NCI-H510A (cell line): ENCODE results near the gene TMEM150A.
"Not testable (repeated sequence)": the region's sequence is repeated elsewhere in the genome, so short reads cannot be mapped to it uniquely, and the experiment has no call there.

Source experiments
- DNase-seq: peaks from one replicate; lab custom pipeline; 2025; lab: John Stamatoyannopoulos, UW

TMEM150A gene

DNA sequence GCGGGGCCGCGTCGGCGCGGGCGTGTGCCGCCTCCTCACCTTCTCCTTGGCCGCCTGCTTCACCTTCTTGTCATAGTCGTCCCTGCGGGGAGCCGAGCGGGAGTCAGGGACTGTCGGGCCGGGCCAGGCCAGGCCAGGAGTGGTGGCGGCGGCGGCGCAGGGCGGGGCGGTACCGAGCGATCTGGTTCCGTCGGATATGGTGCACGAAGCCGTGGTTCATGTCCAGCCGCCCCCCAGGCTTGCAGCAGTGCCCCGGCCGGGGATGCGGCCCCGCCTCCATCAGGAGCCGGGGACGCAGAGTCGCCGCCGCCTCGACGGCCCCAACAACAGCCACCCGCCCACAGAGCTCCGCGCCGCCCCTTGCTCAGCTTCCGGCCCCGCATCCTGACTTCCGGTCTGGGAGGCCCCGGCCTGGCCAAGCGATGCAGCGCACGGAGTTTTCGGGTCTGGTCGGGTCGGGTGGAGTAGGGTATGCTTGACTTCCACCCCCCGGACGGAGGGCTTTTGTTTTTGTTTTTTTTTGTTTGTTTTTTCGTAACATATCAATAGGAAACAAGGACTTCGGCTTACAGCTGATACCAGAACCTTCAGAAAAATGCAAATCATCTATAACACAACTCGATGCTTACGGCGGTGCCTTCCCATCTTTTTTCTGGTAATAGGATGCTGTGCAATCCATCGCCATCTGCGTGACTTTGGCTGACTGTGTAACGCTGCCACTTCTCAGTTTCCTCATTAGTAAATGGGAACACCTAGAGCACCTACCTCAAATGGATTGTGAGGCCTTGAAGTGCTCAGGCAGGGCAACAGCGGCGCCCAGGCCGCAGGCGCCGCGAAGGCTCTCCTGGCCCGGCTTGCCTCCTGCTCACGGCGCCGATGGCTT is 9.4 kb upstream of the TMEM150A start, which contains the start of gene C2orf68:
Gene C2orf68 (minus strand): TSS at position 362 of the 883 bp plus-strand sequence. CDS start 82 bp downstream, at position 280.
- DNase-seq: peak; percentile 90

DNA sequence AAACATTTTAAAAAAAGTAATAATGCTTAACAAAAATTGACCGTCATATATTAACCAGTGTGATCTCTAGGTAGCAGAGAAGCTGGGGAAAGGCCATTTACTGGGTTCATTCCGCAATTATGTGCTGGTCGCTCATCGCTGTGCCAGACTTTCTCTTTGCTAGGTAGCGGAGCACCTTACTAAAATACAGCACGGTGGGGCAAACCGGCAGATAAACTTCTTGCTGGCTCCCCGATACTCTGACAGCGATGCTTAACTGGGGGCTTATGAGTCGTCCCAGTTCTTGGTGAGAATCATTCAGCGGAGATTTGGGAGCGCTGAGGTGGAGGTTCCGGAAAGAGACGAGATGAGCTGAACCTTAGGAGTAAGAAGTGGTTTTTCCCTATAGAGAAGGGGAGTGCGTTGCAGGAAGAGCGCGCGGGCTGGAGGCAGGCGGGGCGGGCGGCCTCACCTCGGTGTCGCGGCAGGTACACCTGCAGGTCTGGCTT is 8.8 kb upstream of the TMEM150A start:
- peak; percentile 27 for DNase-seq

DNA sequence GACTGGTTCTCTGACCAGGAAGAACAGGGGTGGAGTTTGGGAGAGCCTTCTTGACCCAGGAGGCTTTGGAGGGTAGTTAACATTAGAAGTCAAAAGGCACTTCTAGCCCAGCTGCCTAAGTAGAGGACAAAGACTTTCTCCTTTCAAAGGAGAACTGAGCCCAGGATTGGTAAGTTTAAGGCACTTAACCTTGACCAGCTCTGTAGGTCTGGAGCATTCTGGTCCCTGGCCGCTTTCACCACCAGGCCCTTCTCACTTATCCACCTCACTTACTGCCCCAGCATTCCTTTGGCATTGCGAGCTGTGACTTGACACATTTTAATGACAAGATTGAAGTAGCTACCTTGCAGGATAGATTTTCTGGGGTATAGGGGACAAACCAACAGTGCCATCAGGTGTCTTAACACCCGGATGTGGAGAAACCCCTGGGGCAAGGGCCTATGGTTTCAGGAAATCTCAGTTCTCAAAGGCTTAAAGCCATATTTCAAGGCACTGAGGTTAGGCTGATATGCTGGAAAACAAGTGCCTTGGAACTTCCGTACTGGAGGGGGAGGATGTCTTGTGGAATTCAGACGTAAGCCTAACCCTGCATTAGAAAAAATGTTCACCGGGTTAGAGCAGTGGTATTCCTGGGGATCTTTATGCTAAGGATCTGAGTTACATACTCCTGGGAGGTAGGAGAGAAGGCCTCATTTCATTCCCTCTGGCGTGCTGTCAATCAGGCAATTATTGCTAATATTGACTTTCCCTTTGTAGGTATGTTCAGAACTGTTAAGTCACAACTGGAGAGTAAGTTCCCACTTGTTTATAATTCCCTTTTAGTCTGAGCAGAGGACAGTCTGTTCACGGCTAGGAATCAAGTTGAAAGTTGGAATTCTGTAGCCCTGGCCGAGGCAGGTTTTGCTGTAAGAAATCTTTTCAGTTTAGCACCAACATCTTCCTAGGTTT is 5.0 kb upstream of the TMEM150A start:
- DNase-seq: no peak

DNA sequence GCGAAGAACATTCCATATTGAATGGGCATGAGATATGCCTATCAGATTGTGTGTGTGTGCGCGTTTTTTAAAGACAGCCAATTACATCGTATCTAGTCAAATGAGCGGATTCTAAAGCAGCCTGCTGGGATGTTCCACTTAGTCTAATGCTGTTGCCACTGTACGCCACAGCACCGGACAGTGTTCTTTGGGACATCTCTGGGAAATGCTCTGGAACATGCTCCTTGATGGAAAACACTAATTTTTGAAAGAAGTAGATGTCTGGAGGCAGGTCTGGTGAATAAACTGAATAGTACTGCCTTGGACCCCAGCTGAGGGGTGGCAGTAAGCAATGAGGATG is 3.6 kb upstream of the TMEM150A start:
- no peak for DNase-seq

DNA sequence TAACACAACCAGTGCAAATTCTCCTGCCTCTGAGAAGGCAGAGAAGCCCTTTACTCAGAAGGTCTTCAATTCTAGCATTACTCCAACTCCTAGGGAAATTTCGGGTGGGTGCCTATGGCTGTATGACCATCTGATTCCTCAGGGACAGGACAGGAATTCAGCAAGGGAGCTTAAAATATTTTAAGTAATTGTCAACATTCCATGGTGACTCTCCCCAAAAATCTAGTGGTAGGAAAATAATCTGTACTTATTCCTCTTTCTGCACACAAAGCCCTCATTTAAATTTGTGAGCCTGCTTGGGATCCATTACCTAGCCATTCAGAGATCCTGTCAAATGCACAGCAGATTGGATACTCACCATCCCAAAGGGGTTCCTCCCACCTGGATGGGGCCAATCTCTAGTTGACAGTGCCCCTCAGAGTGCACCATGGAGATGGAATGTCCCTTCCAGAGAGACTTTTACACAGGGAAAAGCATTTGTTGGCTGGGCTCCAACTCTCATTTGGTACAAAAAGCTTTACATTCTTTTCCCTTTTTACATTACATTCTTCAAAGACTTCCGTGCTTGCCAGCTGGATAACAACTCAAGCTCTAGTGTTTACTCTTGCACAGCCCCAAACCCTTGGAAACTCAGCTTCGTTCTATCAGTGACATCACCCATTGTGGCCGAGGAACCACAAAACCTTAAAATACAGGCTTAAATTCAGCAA is 3.1 kb upstream of the TMEM150A start:
- no peak for DNase-seq

DNA sequence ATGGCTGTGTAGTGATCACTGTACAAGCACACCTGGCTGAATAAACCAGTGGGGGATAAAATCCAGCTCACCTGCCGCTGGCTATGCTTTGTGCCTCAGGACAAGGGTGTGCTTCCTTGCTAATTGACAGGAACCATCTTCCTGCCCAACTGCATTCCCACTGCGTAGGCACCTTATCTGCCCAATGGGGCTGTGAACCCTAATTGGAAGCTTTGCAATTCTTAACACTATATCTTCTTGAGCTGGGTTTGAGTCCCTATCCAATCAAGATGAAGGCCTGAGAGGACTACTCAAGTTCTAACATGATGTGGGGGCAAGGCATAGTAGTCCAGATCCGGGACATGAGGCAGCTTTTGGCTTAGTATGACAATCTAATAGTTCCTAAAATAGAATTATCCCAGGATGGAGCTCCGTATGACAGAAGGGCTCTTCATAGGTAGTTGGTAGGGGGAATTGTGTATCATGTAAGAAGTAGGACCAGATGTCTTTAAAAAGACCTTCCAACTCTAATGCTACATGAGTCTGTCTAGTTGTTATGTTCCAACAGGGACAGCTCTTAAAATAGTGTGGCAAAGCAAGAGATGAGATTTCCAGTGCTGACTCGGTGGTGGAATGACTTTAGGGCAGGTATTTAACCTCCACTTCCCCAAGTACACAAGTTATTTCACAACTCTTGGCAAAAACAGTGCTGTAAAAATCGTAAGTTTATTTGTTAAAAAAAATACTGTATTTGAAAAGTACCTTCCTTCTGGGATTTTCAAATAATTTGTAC is 2.3 kb upstream of the TMEM150A start:
- no peak for DNase-seq

DNA sequence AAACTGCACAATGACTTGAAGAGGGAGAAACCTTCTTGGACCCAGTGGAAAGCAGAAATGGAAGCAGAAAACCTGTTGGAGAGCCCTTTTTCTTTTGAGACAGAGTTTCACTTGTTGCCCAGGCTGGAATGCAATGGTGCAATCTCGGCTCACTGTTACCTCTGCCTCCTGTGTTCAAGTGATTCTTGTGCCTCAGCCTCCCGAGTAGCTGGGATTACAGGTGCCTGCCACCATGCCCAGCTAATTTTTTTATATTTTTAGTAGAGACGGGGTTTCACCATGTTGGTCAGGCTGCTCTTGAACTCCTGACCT is 1.6 kb upstream of the TMEM150A start:
- DNase-seq: not testable (repeated sequence)

DNA sequence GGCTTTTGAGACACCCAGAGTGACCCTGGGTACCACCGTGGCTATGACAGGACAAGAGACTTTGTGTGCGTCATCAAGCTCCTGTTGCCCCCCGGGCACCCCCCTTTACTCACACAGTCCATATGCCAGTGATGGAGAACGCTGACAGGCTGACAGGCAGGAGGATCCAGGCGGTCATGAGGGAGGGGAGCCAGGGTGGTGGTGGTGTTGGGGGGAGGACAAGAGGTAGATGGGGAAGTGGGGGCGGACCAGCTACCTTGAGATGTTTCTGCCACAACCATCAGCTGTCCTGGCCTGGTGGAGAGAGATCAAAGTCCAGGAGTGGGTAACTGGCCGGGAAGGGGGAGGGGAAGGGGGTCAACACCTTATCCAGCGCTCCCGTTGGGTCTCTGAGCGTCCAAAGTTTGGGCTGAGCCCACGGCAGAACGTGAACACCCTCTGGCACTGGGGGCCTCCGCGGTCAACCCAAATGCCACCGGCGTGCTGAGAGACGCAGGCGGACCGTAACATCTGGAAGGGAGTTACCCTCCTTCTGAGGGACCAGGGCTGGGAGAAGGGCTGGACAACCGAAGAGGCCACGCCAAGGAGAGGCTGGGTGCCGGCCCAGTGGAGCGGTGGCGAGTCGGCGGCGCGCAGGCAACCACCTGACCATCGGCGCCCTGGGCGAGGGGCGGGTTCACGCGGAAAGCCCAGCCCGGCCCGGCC is 575 bp downstream of the TMEM150A start:
- no peak for DNase-seq

DNA sequence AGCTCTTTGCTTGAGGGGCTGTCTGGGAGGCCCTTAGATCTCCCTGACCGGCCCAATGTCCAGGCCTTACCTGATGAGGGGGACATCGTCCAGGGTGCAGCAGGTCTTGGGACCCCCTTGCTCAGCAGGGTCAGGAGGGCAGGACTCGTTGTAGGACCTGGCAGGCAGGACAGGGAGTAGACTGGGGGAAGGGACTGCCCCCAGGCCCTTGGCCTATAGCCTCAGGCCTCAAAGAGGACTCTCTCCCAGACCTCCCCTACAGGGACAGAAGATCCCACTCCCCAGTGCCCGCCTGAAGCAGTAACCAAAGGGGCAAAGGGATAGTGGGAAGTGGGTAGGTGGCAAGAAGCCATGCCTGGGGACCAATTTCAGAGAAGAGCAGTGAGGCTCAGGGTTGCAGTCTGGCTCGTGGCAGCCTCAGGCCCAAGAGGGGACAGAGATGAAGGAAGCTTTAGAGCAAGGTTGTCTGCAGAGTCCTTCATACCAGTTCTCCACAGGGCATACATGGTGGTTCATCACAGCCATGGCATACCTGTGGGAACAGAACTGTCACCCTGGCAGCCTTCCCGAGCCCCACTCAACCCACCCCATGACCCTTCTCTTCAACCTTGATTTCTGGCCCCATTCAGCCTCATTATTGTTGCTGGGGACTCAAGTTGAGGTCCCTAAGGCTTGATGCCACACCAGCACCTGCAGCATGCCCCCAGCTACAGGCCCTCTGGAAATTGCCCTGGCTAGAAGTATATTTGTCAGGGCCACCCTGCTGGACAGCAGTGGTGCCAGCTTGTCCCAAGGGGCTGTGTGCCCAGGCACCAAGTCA is 1.3 kb downstream of the TMEM150A start:
- no peak for DNase-seq

DNA sequence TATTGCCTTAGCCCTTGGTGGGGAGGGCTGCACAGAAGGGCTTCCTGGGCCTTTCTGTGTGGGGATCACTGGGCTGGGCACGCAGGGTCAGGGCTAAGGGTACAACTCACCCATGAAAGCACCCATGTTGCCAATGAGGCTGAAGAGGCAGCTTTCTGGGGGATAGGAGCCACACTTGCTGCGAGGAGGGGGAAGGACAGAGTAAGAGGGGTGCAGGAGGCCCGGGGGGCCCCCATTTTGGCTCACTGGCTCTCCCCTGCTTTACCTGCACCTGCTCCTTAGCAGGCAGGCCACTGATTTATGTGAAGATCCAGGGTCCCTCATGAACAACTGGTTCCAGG is 2.3 kb downstream of the TMEM150A start:
- no peak for DNase-seq

DNA sequence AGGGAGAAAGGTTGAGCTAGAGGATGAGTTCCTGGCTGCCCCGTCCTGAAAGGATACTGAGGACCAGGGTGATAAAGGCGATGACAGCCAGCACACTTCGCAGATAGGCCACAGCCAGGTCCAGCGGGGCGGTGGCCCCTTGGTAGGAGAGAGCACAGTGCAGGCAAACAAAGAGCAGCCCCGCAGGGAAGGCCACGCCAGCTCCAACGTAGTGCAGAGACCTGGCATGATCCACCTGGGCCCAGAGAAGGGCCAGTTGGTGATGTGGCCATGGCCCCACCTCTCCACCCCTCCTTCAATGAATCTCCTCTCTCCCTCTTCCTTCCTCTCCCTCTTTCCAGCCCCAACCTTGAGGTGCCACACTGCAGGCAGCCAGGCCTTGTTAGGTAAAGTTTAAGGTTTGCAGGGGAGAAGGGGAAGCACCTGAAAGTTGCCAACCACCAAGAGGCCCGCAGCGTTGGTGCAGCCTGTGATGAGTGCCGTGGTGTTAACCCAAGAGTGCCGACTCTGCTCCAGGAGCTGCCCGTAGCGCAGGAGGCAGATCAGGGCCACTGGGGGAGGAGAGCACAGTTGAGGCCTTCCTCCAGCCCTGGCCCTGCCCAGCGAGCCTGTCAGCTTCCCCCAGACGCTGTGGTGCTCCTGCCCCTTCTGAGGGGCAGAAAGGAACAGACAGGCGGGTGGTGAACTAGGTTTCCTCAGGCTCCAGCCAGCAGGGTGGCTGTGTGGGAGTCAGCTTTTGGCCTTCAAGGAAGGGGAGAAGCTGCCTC is 2.8 kb downstream of the TMEM150A start:
- no peak for DNase-seq

DNA sequence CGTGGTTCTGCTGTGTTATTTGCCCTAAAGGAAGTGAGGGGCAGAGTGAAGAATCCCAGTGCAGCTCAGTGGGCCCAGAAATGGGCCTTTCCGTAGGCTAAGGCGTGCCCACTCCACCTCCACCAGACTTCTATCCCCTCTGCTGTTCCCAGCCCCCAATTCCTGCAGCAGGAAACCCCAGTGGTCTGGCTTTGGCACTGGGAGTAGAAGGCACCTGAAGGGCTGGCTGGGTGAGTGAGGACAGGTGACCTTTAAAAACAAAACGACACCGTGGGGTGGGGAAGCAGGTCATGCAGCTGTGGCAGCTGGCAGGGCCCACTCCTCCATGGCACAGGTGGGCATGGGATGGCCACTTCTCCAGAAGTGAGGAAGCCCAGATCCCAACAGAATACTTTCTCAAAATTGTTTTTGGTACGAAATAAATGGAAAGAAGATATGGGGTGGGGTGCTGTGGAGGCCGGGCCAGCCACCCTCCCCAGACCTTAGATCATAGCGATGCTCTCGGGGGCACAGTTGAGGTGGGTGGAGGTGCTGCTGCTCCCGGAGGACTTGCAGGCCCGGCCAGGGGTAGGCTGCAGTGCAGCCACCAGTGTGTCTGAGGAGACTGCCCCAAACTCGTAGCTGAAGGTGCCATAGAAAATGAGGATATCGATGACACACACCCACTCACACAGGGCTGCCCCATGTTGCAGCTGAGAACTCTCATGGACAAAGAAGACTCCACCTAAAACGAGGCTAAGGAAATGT is 3.7 kb downstream of the TMEM150A start:
- DNase-seq: no peak

DNA sequence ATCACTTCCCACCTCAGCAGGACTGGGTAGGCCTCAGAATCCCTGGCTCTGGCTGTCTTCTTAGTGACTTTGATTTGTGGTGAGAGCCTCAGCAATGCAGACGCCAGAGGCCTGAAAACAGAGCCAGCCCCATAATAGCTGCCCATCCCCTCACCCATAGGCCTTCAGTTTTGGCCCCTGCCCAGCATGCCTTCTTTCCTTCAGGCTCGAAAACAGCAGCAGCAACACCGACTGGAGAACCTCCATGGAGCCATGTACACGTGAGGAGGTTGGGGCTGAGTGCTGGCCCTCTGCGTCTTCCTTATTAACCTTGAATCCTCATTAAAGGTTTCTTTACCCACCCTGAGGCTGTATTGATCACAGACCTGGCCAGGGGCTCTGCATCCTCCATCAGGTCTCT is 5.3 kb downstream of the TMEM150A start:
- no peak for DNase-seq

DNA sequence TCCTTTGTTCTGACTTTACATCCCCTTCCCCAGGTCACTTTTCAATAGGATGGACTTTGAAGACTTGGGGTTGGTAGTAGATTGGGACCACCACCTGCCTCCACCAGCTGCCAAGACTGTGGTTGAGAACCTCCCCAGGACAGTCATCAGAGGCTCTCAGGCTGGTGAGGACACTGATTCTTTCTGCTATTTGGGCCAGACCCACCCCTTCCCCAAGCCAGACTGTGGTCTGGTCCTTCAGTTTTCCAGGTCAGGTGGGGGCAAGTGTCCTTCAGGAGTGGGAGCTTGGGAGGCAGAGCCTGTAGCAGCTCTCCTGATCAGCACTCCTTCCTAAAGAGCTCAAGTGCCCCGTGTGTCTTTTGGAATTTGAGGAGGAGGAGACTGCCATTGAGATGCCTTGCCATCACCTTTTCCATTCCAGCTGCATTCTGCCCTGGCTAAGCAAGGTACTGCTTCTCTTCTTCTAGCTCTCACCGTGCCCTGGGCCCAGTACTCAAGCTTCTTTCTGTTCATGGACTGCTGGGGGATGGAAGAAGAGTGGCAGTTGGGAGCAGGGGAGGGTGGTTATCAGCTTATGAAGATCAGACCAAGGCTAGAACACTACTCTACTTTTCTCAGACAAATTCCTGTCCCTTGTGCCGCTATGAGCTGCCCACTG is 5.9 kb downstream of the TMEM150A start:
- no peak for DNase-seq

DNA sequence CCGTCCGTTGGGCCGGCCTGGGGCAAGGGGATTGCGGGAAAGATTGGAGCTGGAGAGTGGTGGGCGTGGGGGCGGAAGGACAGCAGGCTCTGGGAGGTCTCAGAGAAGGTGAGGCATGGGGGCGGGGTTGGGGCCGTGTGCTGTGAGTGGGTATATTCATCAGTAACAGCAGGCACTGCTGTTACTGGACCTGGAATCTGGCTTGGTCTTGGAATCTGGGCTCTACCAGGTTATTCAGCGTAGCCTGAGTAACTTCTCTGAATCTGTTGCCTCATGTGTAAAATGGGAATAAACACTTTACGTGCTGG is 6.5 kb downstream of the TMEM150A start:
- no peak for DNase-seq

DNA sequence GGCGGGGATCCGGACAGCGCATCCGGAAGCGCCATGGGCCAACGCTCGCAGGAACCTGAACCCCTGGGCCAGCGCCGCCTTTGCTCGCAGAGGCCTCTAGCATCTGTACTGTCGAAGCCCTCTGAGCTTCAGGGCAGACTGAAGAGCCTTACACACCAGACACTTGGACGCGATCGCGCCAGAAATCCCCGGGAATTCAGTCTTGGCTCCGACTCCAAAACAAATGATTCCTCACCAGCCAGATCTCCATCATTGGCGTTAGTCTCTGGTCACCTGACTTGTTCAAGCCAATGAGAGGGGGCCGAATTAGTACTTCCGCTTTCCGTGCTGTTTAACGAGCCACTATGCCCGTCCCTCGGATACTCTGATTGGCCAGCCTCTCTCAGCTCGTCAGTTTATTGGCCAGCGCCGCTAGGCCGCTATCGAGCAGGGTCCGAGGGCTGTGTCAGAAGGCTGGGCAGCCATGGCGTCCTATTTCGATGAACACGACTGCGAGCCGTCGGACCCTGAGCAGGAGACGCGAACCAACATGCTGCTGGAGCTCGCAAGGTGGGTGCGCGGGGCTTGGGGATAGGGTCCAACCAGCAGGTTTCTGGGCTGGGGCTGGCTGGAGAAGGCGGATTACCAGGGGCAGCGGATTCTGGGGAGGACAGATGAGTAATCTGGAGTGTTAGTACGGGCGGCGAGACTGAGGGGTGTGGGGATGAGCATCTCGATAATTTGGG is 7.0 kb downstream of the TMEM150A start, which contains the start of gene RNF181:
Gene RNF181 (plus strand): TSS at position 445 of the 725 bp plus-strand sequence. CDS start 19 bp downstream, at position 464.
- DNase-seq: peak; percentile 94

DNA sequence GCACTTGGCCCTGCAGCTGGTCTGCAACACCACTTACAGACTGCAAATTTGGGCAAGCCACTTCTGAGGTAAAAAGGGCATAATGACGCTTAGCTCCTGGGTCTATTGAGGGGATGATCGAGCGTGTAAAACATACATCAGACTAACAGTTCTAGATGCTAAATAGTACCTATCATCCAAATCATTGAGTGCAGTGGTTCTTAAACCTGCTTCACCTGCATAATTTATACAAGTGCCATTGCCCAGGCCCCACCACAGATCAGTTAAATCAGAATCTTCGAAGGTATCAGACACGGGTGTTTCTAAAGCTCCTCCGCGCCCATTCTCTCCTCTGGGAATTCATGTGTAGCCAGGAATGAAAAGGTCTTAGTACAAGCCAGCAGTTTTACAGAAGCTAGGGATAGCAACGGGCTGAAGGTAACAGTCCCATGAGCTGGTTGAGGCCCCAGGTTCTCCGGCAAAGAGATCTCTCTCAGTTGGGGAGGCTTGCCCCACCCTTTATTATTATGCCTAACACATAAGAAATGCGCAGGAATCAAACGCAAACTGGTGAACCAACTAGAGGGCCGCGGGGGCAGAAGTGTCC is 7.7 kb downstream of the TMEM150A start:
- no peak for DNase-seq
